ENCODE data around the gene CCBE1.

The CCBE1 gene

GRCh38 chr18:59481436-59481835 is 215.8 kb downstream of the CCBE1 start:
- FAIRE-seq = no peak

GRCh38 chr18:59479776-59480175 is 217.4 kb downstream of the CCBE1 start:
- FAIRE-seq = no peak

- FAIRE-seq = no peak
Observed at GRCh38 chr18:59478591-59478990, 218.6 kb downstream of the CCBE1 start.

GRCh38 chr18:59477849-59478248 is 219.4 kb downstream of the CCBE1 start:
- no peak for FAIRE-seq

GRCh38 chr18:59470561-59471121 is 226.6 kb downstream of the CCBE1 start:
- no peak for FAIRE-seq

GRCh38 chr18:59469463-59470180 is 227.6 kb downstream of the CCBE1 start:
- no peak for FAIRE-seq

GRCh38 chr18:59468821-59469220 is 228.4 kb downstream of the CCBE1 start:
- no peak for FAIRE-seq

GRCh38 chr18:59467497-59467896 is 229.7 kb downstream of the CCBE1 start:
- FAIRE-seq = no peak

GRCh38 chr18:59466980-59467379 is 230.2 kb downstream of the CCBE1 start:
- no peak for FAIRE-seq

- no peak for FAIRE-seq
Observed at GRCh38 chr18:59464486-59464885, 232.7 kb downstream of the CCBE1 start.

- no peak for FAIRE-seq
Observed at GRCh38 chr18:59461171-59461570, 236.1 kb downstream of the CCBE1 start.

GRCh38 chr18:59460072-59460420 is 237.2 kb downstream of the CCBE1 start:
- no peak for FAIRE-seq

GRCh38 chr18:59459369-59460071 is 237.7 kb downstream of the CCBE1 start:
- FAIRE-seq = peak; percentile 95

- no peak for FAIRE-seq
Observed at GRCh38 chr18:59458575-59458974, 238.6 kb downstream of the CCBE1 start.

- no peak for FAIRE-seq
Observed at GRCh38 chr18:59456657-59457056, 240.6 kb downstream of the CCBE1 start.

GRCh38 chr18:59455728-59456276 is 241.4 kb downstream of the CCBE1 start:
- no peak for FAIRE-seq

- FAIRE-seq = no peak
Observed at GRCh38 chr18:59454909-59455727, 242.1 kb downstream of the CCBE1 start.

GRCh38 chr18:59453468-59453961 is 243.7 kb downstream of the CCBE1 start:
- no peak for FAIRE-seq

GRCh38 chr18:59451963-59452362 is 245.3 kb downstream of the CCBE1 start:
- FAIRE-seq = no peak

GRCh38 chr18:59451073-59451472 is 246.2 kb downstream of the CCBE1 start:
- FAIRE-seq = no peak

- FAIRE-seq = no peak
Observed at GRCh38 chr18:59448546-59448945, 248.7 kb downstream of the CCBE1 start.

GRCh38 chr18:59446012-59446411 is 251.2 kb downstream of the CCBE1 start:
- FAIRE-seq = no peak

All from A204.1 (cell line).